Medulla oblongata (tissue), 1 donor: ENCODE measurements around the gene IREB2.

Experiments used
- DNase-seq: peaks from one replicate; pipeline ENCODE4 v3.0.0-alpha.2; 2015; ENCODE audit errors: extremely low spot score

The IREB2 gene

GRCh38 chr15:78407608-78408354 is 30.2 kb upstream of the IREB2 start:
- no peak for DNase-seq

- no peak for DNase-seq
Measured at GRCh38 chr15:78408355-78408640, 29.7 kb upstream of the IREB2 start.

- no peak for DNase-seq
Measured at GRCh38 chr15:78408961-78409360, 29.1 kb upstream of the IREB2 start.

GRCh38 chr15:78411061-78411460 is 27.0 kb upstream of the IREB2 start:
- DNase-seq: no peak

DNA sequence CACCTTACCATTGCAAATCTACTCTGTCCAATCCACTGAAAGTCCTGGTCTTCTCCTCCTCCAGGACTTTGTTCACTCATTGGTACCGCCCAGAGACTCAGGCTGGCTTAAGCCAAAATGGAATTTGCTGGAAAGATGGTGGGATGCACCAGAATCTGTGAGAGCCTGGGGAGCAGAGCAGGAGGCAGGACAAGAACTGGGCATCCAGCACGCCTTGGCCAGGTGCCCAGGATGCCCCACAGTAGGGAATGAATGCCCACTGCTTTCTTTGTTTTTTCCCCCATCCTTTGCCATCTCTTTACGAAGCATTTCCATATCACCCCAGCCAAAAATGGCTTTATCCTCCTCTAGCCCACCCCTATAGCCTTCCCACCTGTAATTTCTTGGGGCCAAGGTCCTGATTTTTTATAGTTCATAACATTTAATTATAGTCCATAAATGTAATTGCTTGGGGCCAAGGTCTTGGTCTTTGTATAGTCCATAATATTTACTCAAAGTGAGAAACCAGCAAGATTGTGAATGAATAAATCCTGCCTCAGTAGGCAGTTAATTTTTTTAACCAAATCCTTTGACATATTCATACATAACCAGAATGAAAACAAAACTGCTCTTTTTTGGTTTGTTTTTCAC is 23.3 kb upstream of the IREB2 start:
- DNase-seq: peak; percentile 37

- peak; percentile 32 for DNase-seq
Measured at GRCh38 chr15:78415284-78415683, 22.7 kb upstream of the IREB2 start.

DNA sequence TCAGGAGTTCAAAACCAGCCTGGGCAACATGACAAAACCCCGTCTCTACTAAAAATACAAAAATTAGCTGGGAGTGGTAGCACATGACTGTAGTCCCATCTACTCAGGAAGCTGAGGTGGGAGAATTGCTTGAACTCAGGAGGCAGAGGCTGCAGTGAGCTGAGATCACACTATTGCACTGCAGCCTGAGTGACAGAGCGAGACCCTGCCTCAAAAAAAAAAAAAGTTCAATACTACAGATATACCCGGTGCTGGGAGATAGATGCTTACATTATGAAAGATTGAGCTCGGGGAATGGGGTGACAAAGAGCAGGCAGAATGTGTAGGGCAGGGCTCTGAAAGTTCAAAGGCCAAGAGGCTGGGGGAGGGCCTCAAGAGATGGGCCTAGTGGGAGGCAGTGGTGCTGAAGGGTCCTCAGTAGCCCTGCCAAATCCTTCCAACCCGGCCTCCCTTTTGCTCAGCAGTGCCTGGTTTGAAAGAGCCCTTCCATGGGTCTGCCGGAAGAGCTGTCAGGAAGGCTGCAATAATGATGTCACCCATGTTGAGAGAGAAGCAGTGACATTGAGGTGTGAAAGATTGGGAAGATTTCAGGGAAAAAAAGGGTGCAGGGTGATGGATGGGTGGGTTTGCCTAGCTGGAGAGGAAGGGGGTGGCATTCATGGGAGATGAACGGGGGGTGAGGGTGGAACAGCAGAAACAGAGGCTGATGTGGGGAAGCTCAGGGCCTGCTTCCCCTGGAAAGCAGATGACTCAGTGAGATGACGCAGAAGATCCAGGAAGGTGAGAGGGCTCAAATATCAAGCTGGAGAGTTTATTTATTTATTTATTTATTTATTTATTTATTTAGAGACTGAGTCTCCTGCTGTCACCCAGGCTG is 20.0 kb upstream of the IREB2 start:
- no peak for DNase-seq

- no peak for DNase-seq
Measured at GRCh38 chr15:78418686-78419085, 19.3 kb upstream of the IREB2 start.

DNA sequence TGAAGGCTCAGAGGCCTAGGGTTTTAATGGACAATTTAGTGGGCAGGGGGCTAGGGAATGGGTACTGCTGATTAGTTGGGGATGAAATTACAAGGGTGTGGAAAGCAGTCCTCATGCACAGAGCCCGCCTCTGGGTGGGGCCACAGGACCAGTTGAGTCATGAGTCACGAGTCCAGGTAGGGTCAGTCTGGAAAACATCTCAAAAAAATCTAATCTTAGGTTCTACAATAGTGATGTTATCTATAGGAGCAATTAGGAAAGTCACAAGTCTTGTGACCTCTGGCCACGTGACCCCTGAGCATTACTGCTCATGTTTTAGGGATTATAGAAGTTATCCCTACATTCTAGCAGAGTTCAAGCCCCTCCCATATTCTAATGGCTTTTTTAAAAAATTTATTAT is 18.6 kb upstream of the IREB2 start:
- no peak for DNase-seq

DNA sequence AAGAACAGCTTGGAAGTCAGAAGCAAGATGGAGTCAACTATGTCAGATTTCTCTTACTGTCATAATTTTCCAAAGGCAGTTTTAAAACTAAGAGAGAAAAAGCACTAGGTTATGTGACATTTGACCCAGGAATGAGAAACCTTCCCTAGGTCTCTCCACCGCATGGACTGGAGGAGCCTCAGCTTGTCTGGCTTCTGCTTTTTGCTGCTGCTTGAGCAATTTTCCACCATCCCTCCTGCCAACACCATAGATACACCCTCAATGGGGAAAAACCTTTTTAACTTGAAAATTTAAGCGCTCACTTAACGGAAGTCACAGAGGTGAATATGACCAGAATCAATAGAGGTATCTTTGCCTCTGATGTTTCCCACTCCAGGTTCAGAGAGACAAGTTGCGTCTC is 17.8 kb upstream of the IREB2 start:
- no peak for DNase-seq

DNA sequence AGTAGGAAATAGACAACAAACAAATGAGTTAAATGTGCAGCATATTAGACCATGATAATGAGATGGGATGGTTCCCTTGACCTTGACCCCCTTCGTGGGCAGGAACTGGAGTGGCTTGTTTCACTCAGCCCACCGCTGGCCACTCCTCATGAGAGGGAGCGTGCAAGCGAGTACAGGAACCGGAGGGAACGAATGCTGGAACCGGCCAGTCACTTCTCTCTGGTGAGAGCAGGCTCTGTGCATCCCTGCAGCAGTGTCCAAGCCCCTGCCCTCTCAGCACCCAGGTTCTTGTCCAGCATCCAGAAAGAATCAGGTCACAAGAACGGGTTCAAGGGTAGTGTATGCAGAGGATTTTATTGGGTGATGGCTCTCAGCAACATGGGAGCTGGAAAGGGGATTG is 17.2 kb upstream of the IREB2 start:
- DNase-seq: no peak

DNA sequence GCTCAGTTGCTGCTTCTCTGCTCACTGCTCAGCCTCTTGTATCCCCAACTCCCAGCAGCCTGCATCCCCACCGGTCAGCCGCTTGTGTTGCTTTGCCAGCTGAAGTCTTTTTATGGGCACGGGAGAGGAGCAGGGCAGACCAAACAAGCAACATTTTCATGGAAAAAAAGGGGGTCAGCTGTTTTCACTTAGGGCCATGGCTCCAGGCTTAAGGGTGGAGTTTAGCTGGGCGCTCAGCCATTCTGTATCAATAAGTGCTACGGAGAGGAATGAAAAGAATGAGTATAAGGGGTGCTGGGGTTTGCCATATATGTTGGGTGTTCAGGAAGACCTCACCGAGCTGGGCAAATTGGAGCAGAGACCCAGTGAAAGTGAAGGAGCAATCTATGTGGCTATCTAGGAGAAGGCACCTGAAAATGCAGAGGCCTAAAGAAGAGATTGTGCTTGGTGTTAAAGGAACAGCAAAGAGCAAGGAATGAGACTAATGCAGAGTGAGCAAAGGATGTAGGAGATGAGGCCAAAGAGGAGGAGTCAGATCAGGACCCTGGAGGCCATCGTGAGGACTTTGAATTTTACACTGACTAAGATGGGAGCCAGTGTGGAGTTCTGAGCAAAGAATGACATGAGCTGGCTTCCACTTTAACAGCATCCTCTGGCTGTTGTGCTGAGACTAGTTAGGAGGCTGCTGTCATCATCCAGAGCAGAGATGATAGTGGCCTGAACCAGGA is 16.6 kb upstream of the IREB2 start:
- DNase-seq: no peak

- DNase-seq: peak; percentile 67
Measured at GRCh38 chr15:78422571-78423340, 15.3 kb upstream of the IREB2 start.

- no peak for DNase-seq
Measured at GRCh38 chr15:78424673-78425072, 13.3 kb upstream of the IREB2 start.

GRCh38 chr15:78425643-78426042 is 12.4 kb upstream of the IREB2 start:
- DNase-seq: no peak

- DNase-seq: no peak
Measured at GRCh38 chr15:78426300-78426699, 11.7 kb upstream of the IREB2 start.

DNA sequence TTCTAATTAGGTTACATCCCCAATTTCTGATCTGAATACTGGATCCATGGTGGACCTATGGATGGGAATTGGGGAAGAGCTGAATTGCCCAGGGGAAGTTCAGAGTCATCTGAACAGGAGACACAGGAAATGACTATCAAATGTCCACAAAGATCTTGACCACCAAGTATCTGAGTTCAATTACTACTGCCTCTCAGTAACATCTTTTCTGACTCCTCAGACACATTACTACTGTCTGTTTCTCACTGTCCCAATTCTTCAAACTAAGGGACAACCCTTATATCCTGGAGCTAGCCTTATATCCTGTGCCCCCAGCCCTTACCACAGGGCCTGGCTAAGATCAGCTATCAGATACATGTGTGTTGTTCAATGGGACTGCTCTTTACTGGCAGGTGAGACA is 10.1 kb upstream of the IREB2 start:
- no peak for DNase-seq

GRCh38 chr15:78429477-78429876 is 8.5 kb upstream of the IREB2 start:
- DNase-seq: peak; percentile 49

DNA sequence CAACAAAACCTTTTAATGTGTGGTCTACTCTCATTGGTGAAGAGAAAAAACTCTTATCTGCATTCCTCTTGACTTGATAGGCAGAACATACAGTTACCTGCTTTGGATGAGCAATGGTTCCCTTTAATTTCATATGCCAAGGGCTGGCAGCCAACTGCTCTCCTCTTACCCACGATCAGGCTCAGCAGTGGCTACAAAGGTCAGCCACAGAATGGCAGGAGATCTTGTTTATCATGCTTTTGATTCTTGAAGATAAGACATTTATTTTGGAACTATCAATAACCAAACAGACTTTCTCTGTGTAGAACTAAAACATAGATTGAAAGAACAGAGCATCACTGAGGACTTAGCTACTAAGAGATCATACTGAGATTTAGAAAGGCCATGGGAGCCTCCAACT is 6.1 kb upstream of the IREB2 start:
- DNase-seq: no peak

DNA sequence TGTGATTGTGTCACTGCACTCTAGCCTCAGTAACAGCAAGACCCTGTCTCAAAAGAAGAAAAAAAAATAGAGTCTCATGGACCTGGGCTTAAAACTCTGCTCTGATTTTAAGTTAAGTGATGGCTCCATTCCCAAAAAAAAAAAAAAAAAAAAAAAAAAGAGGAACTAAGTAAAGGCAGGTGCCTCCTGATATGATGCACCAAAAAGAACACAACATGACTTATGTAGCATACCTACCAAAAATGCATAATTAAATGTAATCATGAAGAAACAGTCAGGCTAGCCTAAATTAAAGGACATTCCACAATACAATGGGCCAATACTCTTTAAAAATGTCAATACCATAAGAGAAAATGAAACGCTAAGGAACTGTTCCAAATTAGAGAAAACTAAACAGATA is 5.4 kb upstream of the IREB2 start:
- DNase-seq: no peak

DNA sequence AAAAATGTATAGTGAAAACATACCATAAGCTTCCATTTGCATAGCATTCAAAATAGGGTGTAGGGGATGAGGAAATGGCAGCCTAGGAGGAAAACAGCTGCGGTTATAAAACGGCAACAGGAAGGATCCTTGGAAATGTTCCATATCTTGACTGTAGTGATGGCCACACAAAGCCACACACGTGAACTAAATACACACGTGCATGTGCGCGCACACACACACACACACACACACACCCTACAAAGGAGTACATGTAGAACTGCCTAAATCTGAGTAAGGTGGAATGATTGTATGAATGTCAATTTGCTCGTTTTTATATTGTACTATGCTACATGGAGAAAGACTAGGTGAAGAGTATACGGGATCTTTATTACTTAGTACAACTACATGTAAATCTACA is 3.9 kb upstream of the IREB2 start:
- no peak for DNase-seq
